ENCODE results near the gene LASP1. TPM values are rescaled to one million over a fixed set of nuclear protein-coding genes. Genes with fewer than 3 reads are reported as not detected.

LASP1 gene
- total and polyA plus RNA-seq, 2 of the 8 experiments (the other 6 are each of a cell fraction or from before 2014, with no cell fraction given) = 114 to 180 TPM

GRCh38 chr17:38897671-38898290 is 27.9 kb downstream of the LASP1 start:
- no peak overlapping the region for H3K56ac ChIP-seq (replicated peaks; ENCODE audit: insufficient read length, low read depth, low read length)
- no peaks in the 10 kb centered on the region; the same call in 1 of the 2 replicates for H3K79me1 ChIP-seq (ENCODE audit: low read depth, low read length)
- POLR2A ChIA-PET (ENCODE audit: partially characterized antibody) = interaction anchor here (0.5 to 4.0 kb wide), 9 partner anchors 9 to 146 kb away, joined by 3 to 16 read pairs (median 4); partner anchors contain the start of genes LASP1 and RPL23
- H2AK5ac ChIP-seq (ENCODE audit: low read depth, low read length) = no peak overlapping the region
- H3K23ac ChIP-seq (ENCODE audit: insufficient read length) = no peak overlapping the region
- H4K20me1 ChIP-seq (replicated peaks in 1 of 2; ENCODE audit: control insufficient read depth in 1 of 2, insufficient read depth in 2 of 2, low read length in 2 of 2) = peaks cover 0 to 7% of the 10 kb centered on the region in 2 experiments
- H3K9ac ChIP-seq (replicated peaks in 1 of 4; ENCODE audit: extremely low read depth in 1 of 4, low read depth in 3 of 4, low read length in 3 of 4) = no peak overlapping the region; a peak in 1 of 7 replicates
- no peak overlapping the region for H3K4me3 ChIP-seq (ENCODE audit: extremely low read depth in 1 of 4, insufficient read depth in 2 of 4, low read depth in 3 of 4, low read length in 4 of 4)
- no peaks in the 10 kb centered on the region for H3K9me3 ChIP-seq (ENCODE audit: insufficient read depth in 2 of 2, low read depth in 1 of 2, low read length in 1 of 2)
- H3K23me2 ChIP-seq (ENCODE audit: low read depth, low read length) = no peaks in the 10 kb centered on the region
- H4K5ac ChIP-seq (ENCODE audit: insufficient read length, low read depth, low read length) = no peak overlapping the region
- 91% methylated on average over 12 of the region's 12 CpGs; no CpG with 5 or more reads in 1 of the 2 experiments for WGBS, 2 experiments (ENCODE audit: extremely low coverage in 1 of 2, insufficient coverage in 1 of 2, insufficient read length in 1 of 2, insufficient replicate concordance in 2 of 2, low coverage in 1 of 2, low lambda C conversion rate in 2 of 2, missing lambda C conversion rate in 1 of 2)
- H3K27me3 ChIP-seq (replicated peaks in 1 of 4; ENCODE audit: control insufficient read depth in 3 of 4, extremely low read depth in 1 of 4, insufficient read depth in 3 of 4, low read length in 3 of 4) = no peaks in the 10 kb centered on the region
- H2BK5ac ChIP-seq (ENCODE audit: low read depth, low read length) = no peak overlapping the region
- CTCF ChIA-PET (ENCODE audit: partially characterized antibody) = interaction anchor here (1.1 to 1.3 kb wide), 4 partner anchors 12 to 338 kb away, joined by 3 to 4 read pairs (median 4); no protein-coding TSS in a partner anchor
- no peaks in the 10 kb centered on the region for H3K79me2 ChIP-seq (ENCODE audit: control insufficient read depth in 1 of 2, insufficient read depth in 2 of 2, low read length in 2 of 2)
- no peak overlapping the region for H3K18ac ChIP-seq (ENCODE audit: extremely low read depth, low read length)
- no peak overlapping the region for H2AFZ ChIP-seq (ENCODE audit: low read length)
- H3K36me3 ChIP-seq (ENCODE audit: control insufficient read depth in 2 of 4, insufficient read depth in 4 of 4, low read length in 3 of 4) = peaks cover 4 to 17% (median 9%) of the 10 kb centered on the region in 4 experiments; a peak in 6 of 8 replicates
- no peak overlapping the region for H3K27ac ChIP-seq (ENCODE audit: low read depth, low read length)
- no peak overlapping the region for H2BK12ac ChIP-seq (ENCODE audit: low read depth, low read length)
- H4K8ac ChIP-seq (ENCODE audit: extremely low read depth, insufficient read depth, low read length) = no peak overlapping the region; the same call in 1 of the 2 replicates
- no peak overlapping the region for H2BK120ac ChIP-seq (replicated peaks; ENCODE audit: low read depth, low read length)
- DNase-seq (ENCODE audit: low read depth in 1 of 2, low spot score in 2 of 2) = no peak
- H2BK20ac ChIP-seq (ENCODE audit: low read length) = no peak overlapping the region
- no peak overlapping the region for H3K4ac ChIP-seq (replicated peaks; ENCODE audit: insufficient read length, low read depth, low read length)
- H3K4me1 ChIP-seq (replicated peaks in 1 of 4; ENCODE audit: control insufficient read depth in 3 of 4, insufficient read depth in 4 of 4, low read length in 3 of 4) = peaks cover 0 to 12% (median 5%) of the 10 kb centered on the region in 4 experiments; a peak in 6 of 7 replicates
- H3K4me2 ChIP-seq (ENCODE audit: insufficient read depth in 1 of 2, low read depth in 2 of 2, low read length in 2 of 2) = no peak overlapping the region
- H4K91ac ChIP-seq (replicated peaks; ENCODE audit: insufficient read length, low read length) = no peak overlapping the region
- no peak overlapping the region for H3K14ac ChIP-seq (ENCODE audit: insufficient read length)
- FAIRE-seq = no peak
- H2BK15ac ChIP-seq (ENCODE audit: low read length) = no peak overlapping the region
- TF ChIP-seq SIRT6 (IDR thresholded peaks at IDR 0.05; ENCODE audit: low read length) = no peak
- TF ChIP-seq RNF2 (IDR thresholded peaks at IDR 0.05; ENCODE audit: borderline replicate concordance, low read depth, low read length, missing control alignments, poor library complexity, severe bottlenecking) = no peak
- no peak for TF ChIP-seq MAX (IDR thresholded peaks at IDR 0.05)
- no peak for TF ChIP-seq SIN3A (conservative IDR thresholded peaks at IDR 0.05 in 1 of 2, IDR thresholded peaks at IDR 0.05 in 1 of 2; ENCODE audit: low read depth in 1 of 2, low read length in 2 of 2)
- TF ChIP-seq USF2 (IDR thresholded peaks at IDR 0.05; ENCODE audit: low read length) = no peak
- TF ChIP-seq POLR2A (IDR thresholded peaks at IDR 0.05; ENCODE audit: control extremely low read depth in 1 of 2, low read depth in 2 of 2, low read length in 2 of 2) = no peak
- TF ChIP-seq SP4 (IDR thresholded peaks at IDR 0.05; ENCODE audit: low read length) = no peak
- no peak for TF ChIP-seq GTF2F1 (IDR thresholded peaks at IDR 0.05; ENCODE audit: borderline replicate concordance, low read depth, low read length)
- TF ChIP-seq KDM5A (IDR thresholded peaks at IDR 0.05; ENCODE audit: low read length) = no peak
- no peak for TF ChIP-seq CTBP2 (IDR thresholded peaks at IDR 0.05; ENCODE audit: borderline replicate concordance, insufficient read depth, insufficient read length, low read length)
- no peak for TF ChIP-seq KDM4A (IDR thresholded peaks at IDR 0.05; ENCODE audit: low read depth, low read length, severe bottlenecking)

All from H1 (cell line).